ENCODE data around the gene GTF2IRD1. TPM values are rescaled to one million over a fixed set of nuclear protein-coding genes. Genes with fewer than 3 reads are reported as not detected.

Gene GTF2IRD1
- total and polyA plus RNA-seq, 2 of the 13 experiments (the other 11 are each of a cell fraction or from before 2014, with no cell fraction given), result 16.5 to 26.7 TPM

- CTCF ChIA-PET (ENCODE audit: low intra/inter-chr PET ratio, low total read pairs), result no interaction called here
- Histone ChIP-seq H3K9me3 (ENCODE audit: low read length) (no peaks in the 10 kb centered on the region), H3K27me3 (ENCODE audit: control insufficient read depth in 1 of 2, insufficient read depth in 2 of 2, low read length in 2 of 2) (no peaks in the 10 kb centered on the region), H3K4me3 (replicated peaks in 1 of 3; ENCODE audit: insufficient read depth in 1 of 3, low read depth in 2 of 3, low read length in 3 of 3) (no peak overlapping the region), H4K20me1 (ENCODE audit: insufficient read depth, low read length) (peaks cover 4% of the 10 kb centered on the region; the same call in 1 of the 2 replicates), H2AFZ (ENCODE audit: low read length) (no peak overlapping the region), H3K27ac (ENCODE audit: extremely low read length, insufficient read depth, low read length) (no peak overlapping the region), H3K36me3 (replicated peaks in 1 of 2; ENCODE audit: control insufficient read depth in 1 of 2, insufficient read depth in 2 of 2, low read length in 2 of 2) (peaks cover 0 to 2% of the 10 kb centered on the region in 2 experiments; a peak in 1 of 5 replicates), H3K9ac (ENCODE audit: insufficient read depth, low read depth, low read length) (no peak overlapping the region), H3K79me2 (ENCODE audit: insufficient read depth, low read length) (peaks cover 7% of the 10 kb centered on the region), H3K4me2 (ENCODE audit: low read depth, low read length) (no peak overlapping the region), H3K4me1 (ENCODE audit: insufficient read depth, low read length) (peaks cover 37% of the 10 kb centered on the region)
- no TSS peak for BruUV-seq (replicated peaks)
- POLR2A ChIA-PET, result no interaction called here
- WGBS (ENCODE audit: low lambda C conversion rate), result 94% methylated on average over 6 of the region's 8 CpGs
- FAIRE-seq (no peak), ATAC-seq (no peak), DNase-seq (ENCODE audit: low spot score) (no peak)
- intact Hi-C loops (cut with micrococcal nuclease; ENCODE audit: unreplicated experiment) (no loop called here), in situ Hi-C loops (cut with HindIII; ENCODE audit: extremely low pct_ligation_motif_present, low pct_unique_long_range_greater_than_20kb) (no loop called here)
- TF ChIP-seq HDAC1 (CRISPR knock-in tag; IDR thresholded peaks at IDR 0.05) (no peak), ZNF749 (CRISPR knock-in tag; IDR thresholded peaks at IDR 0.05; ENCODE audit: borderline replicate concordance) (no peak), ZNF543 (CRISPR knock-in tag; IDR thresholded peaks at IDR 0.05) (no peak)
- TF ChIP-seq, protein P1, sequence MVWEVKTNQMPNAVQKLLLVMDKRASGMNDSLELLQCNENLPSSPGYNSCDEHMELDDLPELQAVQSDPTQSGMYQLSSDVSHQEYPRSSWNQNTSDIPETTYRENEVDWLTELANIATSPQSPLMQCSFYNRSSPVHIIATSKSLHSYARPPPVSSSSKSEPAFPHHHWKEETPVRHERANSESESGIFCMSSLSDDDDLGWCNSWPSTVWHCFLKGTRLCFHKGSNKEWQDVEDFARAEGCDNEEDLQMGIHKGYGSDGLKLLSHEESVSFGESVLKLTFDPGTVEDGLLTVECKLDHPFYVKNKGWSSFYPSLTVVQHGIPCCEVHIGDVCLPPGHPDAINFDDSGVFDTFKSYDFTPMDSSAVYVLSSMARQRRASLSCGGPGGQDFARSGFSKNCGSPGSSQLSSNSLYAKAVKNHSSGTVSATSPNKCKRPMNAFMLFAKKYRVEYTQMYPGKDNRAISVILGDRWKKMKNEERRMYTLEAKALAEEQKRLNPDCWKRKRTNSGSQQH (CRISPR knock-in tag; IDR thresholded peaks at IDR 0.05; ENCODE audit: low read depth), result no peak
Measured at GRCh38 chr7:74475987-74476350, 22.3 kb downstream of the GTF2IRD1 start.

GRCh38 chr7:74476626-74477025 lies 22.9 kb downstream of the GTF2IRD1 start:
- Histone ChIP-seq H3K79me2 (ENCODE audit: insufficient read depth, low read length) (peaks cover 10% of the 10 kb centered on the region), H3K4me1 (ENCODE audit: insufficient read depth, low read length) (peaks cover 44% of the 10 kb centered on the region), H4K20me1 (ENCODE audit: insufficient read depth, low read length) (peaks cover 7% of the 10 kb centered on the region; the same call in 1 of the 2 replicates), H3K4me3 (replicated peaks in 1 of 3; ENCODE audit: insufficient read depth in 1 of 3, low read depth in 2 of 3, low read length in 3 of 3) (no peak overlapping the region), H2AFZ (ENCODE audit: low read length) (no peak overlapping the region), H3K27ac (ENCODE audit: extremely low read length, insufficient read depth, low read length) (no peak overlapping the region), H3K9ac (ENCODE audit: insufficient read depth, low read depth, low read length) (no peak overlapping the region), H3K27me3 (ENCODE audit: control insufficient read depth in 1 of 2, insufficient read depth in 2 of 2, low read length in 2 of 2) (no peaks in the 10 kb centered on the region), H3K4me2 (ENCODE audit: low read depth, low read length) (no peak overlapping the region), H3K9me3 (ENCODE audit: low read length) (no peaks in the 10 kb centered on the region), H3K36me3 (replicated peaks in 1 of 2; ENCODE audit: control insufficient read depth in 1 of 2, insufficient read depth in 2 of 2, low read length in 2 of 2) (peaks cover 0 to 2% of the 10 kb centered on the region in 2 experiments; a peak in 1 of 5 replicates)
- 75% methylated on average over 8 of the region's 8 CpGs for WGBS (ENCODE audit: low lambda C conversion rate)
- intact Hi-C loops (cut with micrococcal nuclease; ENCODE audit: unreplicated experiment), result no loop called here
- CTCF ChIA-PET (ENCODE audit: low intra/inter-chr PET ratio, low total read pairs), result no interaction called here
- no TSS peak for BruUV-seq (replicated peaks)
- no peak for DNase-seq (ENCODE audit: low spot score)
- no peak for ATAC-seq
- POLR2A ChIA-PET, result no interaction called here
- TF ChIP-seq MAFG (CRISPR knock-in tag; IDR thresholded peaks at IDR 0.05) (no peak), ZNF749 (CRISPR knock-in tag; IDR thresholded peaks at IDR 0.05; ENCODE audit: borderline replicate concordance) (no peak), ZNF317 (CRISPR knock-in tag; IDR thresholded peaks at IDR 0.05) (no peak), ATF6 (CRISPR knock-in tag; conservative IDR thresholded peaks at IDR 0.05) (no peak), ZNF496 (CRISPR knock-in tag; IDR thresholded peaks at IDR 0.05; ENCODE audit: insufficient replicate concordance) (no peak), SCMH1 (CRISPR knock-in tag; IDR thresholded peaks at IDR 0.05; ENCODE audit: borderline replicate concordance) (no peak), ZNF138 (CRISPR knock-in tag; IDR thresholded peaks at IDR 0.05; ENCODE audit: low read depth) (no peak)
- in situ Hi-C loops (cut with HindIII; ENCODE audit: extremely low pct_ligation_motif_present, low pct_unique_long_range_greater_than_20kb), result no loop called here
- no peak for FAIRE-seq
